Smooth muscle cell (in vitro differentiated cells): ENCODE results near the gene SCGB2B2. TPM values are rescaled to one million over a fixed set of nuclear protein-coding genes. Genes with fewer than 3 reads are reported as not detected.
A peak's percentile ranks its signal among the peaks of the same experiment; 100 is the strongest.

ENCODE experiments used
- DNase-seq: peaks from one replicate; lab custom pipeline; 2025; ENCODE audit not compliant: unreplicated experiment; lab: John Stamatoyannopoulos, UW
- H2AFZ ChIP-seq: fragments of 200-600 bp; sonication (generic); 2 replicates; pipeline ENCODE4 v1.6.0; 2016; ENCODE audit warnings: antibody characterized with exemption, low read depth, mild to moderate bottlenecking
- H3F3A ChIP-seq: fragments of 200-600 bp; sonication (generic); 2 replicates; pipeline ENCODE4 v1.6.0; 2017; ENCODE audit warnings: antibody characterized with exemption, low read depth
- H3K27ac ChIP-seq: fragments of 200-600 bp; sonication (generic); 2 replicates; pipeline ENCODE4 v1.5.1; 2016; ENCODE audit warnings: low read depth, mild to moderate bottlenecking
- H3K27me3 ChIP-seq: fragments of 200-600 bp; sonication (generic); 2 replicates; pipeline ENCODE4 v1.6.1; 2016; ENCODE audit warnings: low read depth, mild to moderate bottlenecking
- H3K36me3 ChIP-seq: fragments of 200-600 bp; sonication (generic); 2 replicates; pipeline ENCODE4 v1.5.1; 2016; ENCODE audit warnings: low read depth
- H3K4me1 ChIP-seq: fragments of 200-600 bp; sonication (generic); 2 replicates; pipeline ENCODE4 v1.5.1; 2016; ENCODE audit warnings: low read depth
- H3K4me2 ChIP-seq: fragments of 200-600 bp; sonication (generic); 2 replicates; pipeline ENCODE4 v1.6.0; 2016; ENCODE audit warnings: mild to moderate bottlenecking
- H3K4me3 ChIP-seq: fragments of 200-600 bp; sonication (generic); 2 replicates; pipeline ENCODE4 v1.5.1; 2016; ENCODE audit warnings: mild to moderate bottlenecking
- H3K79me2 ChIP-seq: fragments of 200-600 bp; sonication (generic); 2 replicates; pipeline ENCODE4 v1.6.0; 2016; ENCODE audit warnings: low read depth, mild to moderate bottlenecking
- H3K9ac ChIP-seq: fragments of 200-600 bp; sonication (generic); 2 replicates; pipeline ENCODE4 v1.6.0; 2016; ENCODE audit warnings: low read depth
- H3K9me3 ChIP-seq: fragments of 200-600 bp; sonication (generic); replicated peaks from 2 replicates; pipeline ENCODE4 v1.5.1; 2016; ENCODE audit warnings: low read depth
- H4K20me1 ChIP-seq: fragments of 200-600 bp; sonication (generic); 2 replicates; pipeline ENCODE4 v1.6.0; 2016; ENCODE audit warnings: low read depth
- WGBS: methylation state at CpG from one replicate; pipeline ENCODE4 v1.1.7; 2016; ENCODE audit warnings: low lambda C conversion rate; 5-methylcytosine and 5-hydroxymethylcytosine counted together
- polyA plus RNA-seq: library from polyadenylated mRNA; unstranded; fragments of >200 nt; fragmentation: Nextera tagmentation; extraction: Ambion mirVana; gene quantifications from 2 replicates; pipeline ENCODE4 v1.2.1, GENCODE V29; 2016
- total RNA-seq: library from RNA; depleted of rRNA; stranded (reverse); fragments of >200 nt; gene quantifications from 2 replicates; pipeline ENCODE4 v1.2.3, GENCODE V29; 2014
- TF ChIP-seq, protein P1 (sequence below): fragments of 200-600 bp; sonication (generic); IDR thresholded peaks from 2 replicates; pipeline ENCODE4 v1.5.1; 2017; ENCODE audit warnings: borderline replicate concordance, mild to moderate bottlenecking, antibody characterized with exemption; ENCODE audit not compliant: insufficient read depth, poor library complexity, severe bottlenecking

The SCGB2B2 gene
- total and polyA plus RNA-seq, 2 experiments from 2014 or later, result 0.73 TPM; not detected in 1

GRCh38 chr19:34713262-34713637, 36.3 kb upstream of the SCGB2B2 start:
- WGBS, result 85% methylated on average over 2 of the region's 2 CpGs
- H3K27me3 ChIP-seq, result no peaks in the 10 kb centered on the region
- no peaks in the 10 kb centered on the region for H3K79me2 ChIP-seq
- H3K4me3 ChIP-seq, result no peak overlapping the region
- no peaks in the 10 kb centered on the region for H4K20me1 ChIP-seq
- H3K27ac ChIP-seq, result no peak overlapping the region
- no peak overlapping the region for H2AFZ ChIP-seq
- H3K9ac ChIP-seq, result no peak overlapping the region
- H3K9me3 ChIP-seq, result peaks cover 3% of the 10 kb centered on the region
- H3K4me2 ChIP-seq, result no peak overlapping the region
- TF ChIP-seq, protein P1, sequence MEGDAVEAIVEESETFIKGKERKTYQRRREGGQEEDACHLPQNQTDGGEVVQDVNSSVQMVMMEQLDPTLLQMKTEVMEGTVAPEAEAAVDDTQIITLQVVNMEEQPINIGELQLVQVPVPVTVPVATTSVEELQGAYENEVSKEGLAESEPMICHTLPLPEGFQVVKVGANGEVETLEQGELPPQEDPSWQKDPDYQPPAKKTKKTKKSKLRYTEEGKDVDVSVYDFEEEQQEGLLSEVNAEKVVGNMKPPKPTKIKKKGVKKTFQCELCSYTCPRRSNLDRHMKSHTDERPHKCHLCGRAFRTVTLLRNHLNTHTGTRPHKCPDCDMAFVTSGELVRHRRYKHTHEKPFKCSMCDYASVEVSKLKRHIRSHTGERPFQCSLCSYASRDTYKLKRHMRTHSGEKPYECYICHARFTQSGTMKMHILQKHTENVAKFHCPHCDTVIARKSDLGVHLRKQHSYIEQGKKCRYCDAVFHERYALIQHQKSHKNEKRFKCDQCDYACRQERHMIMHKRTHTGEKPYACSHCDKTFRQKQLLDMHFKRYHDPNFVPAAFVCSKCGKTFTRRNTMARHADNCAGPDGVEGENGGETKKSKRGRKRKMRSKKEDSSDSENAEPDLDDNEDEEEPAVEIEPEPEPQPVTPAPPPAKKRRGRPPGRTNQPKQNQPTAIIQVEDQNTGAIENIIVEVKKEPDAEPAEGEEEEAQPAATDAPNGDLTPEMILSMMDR, result no peak
- H3F3A ChIP-seq, result no peaks in the 10 kb centered on the region
- no peaks in the 10 kb centered on the region for H3K4me1 ChIP-seq
- no peaks in the 10 kb centered on the region for H3K36me3 ChIP-seq
- DNase-seq, result no peak

DNA sequence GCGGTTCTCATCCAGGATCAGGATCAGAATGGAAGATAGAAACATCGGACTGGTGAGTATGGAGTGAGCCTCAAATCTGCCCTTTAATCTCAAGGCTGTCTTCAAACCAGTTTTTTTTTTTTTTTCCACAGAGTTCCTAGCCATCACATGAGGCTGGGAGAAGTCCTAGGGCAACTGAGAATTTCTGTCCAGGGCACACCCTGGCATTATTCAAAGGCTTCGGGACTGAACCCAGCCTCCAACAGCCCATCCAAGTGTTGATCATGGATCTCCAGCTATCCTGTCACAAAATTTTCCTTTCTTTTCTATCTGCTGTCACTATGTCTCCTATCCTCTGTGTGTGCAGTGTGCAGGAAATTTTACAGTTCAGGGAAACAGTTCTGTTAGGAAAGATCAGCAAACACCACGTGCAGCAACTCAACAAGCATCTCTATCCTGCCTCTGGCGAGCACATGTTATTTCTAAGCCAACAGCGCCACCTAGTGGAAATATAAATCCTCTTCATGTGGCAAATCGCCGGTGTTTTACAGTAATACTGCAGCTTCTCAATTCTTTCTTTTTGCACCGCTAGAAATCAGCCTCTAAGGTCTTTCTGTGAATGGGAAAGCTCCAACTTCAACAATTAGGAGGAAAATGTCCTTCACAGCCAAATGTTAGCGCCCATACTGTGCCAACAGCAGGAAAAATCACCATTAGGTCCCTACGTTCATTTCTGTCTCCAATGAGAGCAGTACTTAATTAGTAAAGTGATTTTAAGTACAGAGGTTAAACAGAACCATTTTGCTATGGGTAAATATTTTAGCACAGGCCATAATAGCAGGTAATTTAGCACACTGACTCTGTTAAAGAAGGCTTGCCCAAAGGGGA, 35.7 kb upstream of the SCGB2B2 start:
- Histone ChIP-seq H3K79me2 (no peaks in the 10 kb centered on the region), H3F3A (no peaks in the 10 kb centered on the region), H2AFZ (no peak overlapping the region), H3K9ac (no peak overlapping the region), H3K4me1 (no peaks in the 10 kb centered on the region), H3K36me3 (no peaks in the 10 kb centered on the region), H3K4me3 (no peak overlapping the region), H3K9me3 (peaks cover 3% of the 10 kb centered on the region), H3K4me2 (no peak overlapping the region), H4K20me1 (no peaks in the 10 kb centered on the region), H3K27ac (no peak overlapping the region), H3K27me3 (no peaks in the 10 kb centered on the region)
- TF ChIP-seq, protein P1, result peak; percentile 58
- no peak for DNase-seq
- 41% methylated on average over 11 of the region's 11 CpGs for WGBS

GRCh38 chr19:34711890-34712289, 34.9 kb upstream of the SCGB2B2 start:
- peaks cover 3% of the 10 kb centered on the region for H3K9me3 ChIP-seq
- H3K79me2 ChIP-seq, result no peaks in the 10 kb centered on the region
- H3K9ac ChIP-seq, result no peak overlapping the region
- DNase-seq, result no peak
- H3F3A ChIP-seq, result no peaks in the 10 kb centered on the region
- no peaks in the 10 kb centered on the region for H3K27me3 ChIP-seq
- no peak overlapping the region for H3K4me2 ChIP-seq
- H2AFZ ChIP-seq, result no peak overlapping the region
- H3K36me3 ChIP-seq, result no peaks in the 10 kb centered on the region
- TF ChIP-seq, protein P1, result no peak
- no peaks in the 10 kb centered on the region for H4K20me1 ChIP-seq
- no peaks in the 10 kb centered on the region for H3K4me1 ChIP-seq
- H3K27ac ChIP-seq, result no peak overlapping the region
- H3K4me3 ChIP-seq, result no peak overlapping the region
- WGBS, result 51% methylated on average over 6 of the region's 6 CpGs

DNA sequence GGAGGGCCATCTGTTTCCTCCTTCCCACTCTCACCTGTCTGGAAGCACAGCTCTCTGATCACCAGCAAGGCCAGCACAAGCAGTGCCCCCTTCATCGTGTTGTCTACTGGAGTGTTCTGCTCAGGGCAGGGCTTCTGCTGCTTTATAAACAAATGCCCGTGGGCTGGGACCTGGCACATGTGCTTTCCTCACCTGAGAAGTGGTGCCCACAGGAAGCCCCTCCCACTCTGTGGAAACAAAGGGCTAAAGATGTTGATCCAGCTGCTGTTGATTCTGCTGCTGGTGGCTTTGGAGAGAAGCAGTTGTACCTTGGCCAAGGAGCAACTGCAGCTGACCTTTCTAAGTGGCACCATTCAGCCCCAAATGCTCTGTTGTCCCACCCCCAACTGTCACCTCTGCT, 30.7 kb upstream of the SCGB2B2 start:
- no peaks in the 10 kb centered on the region for H3K4me1 ChIP-seq
- no peaks in the 10 kb centered on the region for H3K9me3 ChIP-seq
- no peak for DNase-seq
- no peak overlapping the region for H3K4me2 ChIP-seq
- no peaks in the 10 kb centered on the region for H3K36me3 ChIP-seq
- H3K4me3 ChIP-seq, result no peak overlapping the region
- no peak overlapping the region for H2AFZ ChIP-seq
- H3K27ac ChIP-seq, result no peak overlapping the region
- H3K9ac ChIP-seq, result no peak overlapping the region
- H4K20me1 ChIP-seq, result no peaks in the 10 kb centered on the region
- no peaks in the 10 kb centered on the region for H3K79me2 ChIP-seq
- H3K27me3 ChIP-seq, result no peaks in the 10 kb centered on the region
- 72% methylated on average over 2 of the region's 2 CpGs for WGBS
- TF ChIP-seq, protein P1, result no peak
- no peaks in the 10 kb centered on the region for H3F3A ChIP-seq
